Prostate gland (tissue), 2 donors: ENCODE results near the gene ITGAD.

Experiments used
- CTCF ChIP-seq, 4 experiments: fragments of 200-600 bp in 2 of 4; fragments of 450-650 bp in 2 of 4; sonication (generic) in 2 of 4; IDR thresholded peaks; 1 replicate in 3 of 4; 2 replicates in 1 of 4; pipeline ENCODE4 v1.5.1; 2016 to 2019; ENCODE audit warnings: antibody characterized with exemption in 4 of 4, mild to moderate bottlenecking in 2 of 4, moderate library complexity in 2 of 4
- POLR2A ChIP-seq: fragments of 450-650 bp; IDR thresholded peaks from one replicate; pipeline ENCODE4 v1.6.1; 2016; ENCODE audit warnings: antibody characterized with exemption, mild to moderate bottlenecking
- POLR2AphosphoS5 ChIP-seq: sonication (generic); formaldehyde crosslinking; IDR thresholded peaks from one replicate; pipeline ENCODE4 v1.6.1; 2017; ENCODE audit warnings: antibody characterized with exemption

DNA sequence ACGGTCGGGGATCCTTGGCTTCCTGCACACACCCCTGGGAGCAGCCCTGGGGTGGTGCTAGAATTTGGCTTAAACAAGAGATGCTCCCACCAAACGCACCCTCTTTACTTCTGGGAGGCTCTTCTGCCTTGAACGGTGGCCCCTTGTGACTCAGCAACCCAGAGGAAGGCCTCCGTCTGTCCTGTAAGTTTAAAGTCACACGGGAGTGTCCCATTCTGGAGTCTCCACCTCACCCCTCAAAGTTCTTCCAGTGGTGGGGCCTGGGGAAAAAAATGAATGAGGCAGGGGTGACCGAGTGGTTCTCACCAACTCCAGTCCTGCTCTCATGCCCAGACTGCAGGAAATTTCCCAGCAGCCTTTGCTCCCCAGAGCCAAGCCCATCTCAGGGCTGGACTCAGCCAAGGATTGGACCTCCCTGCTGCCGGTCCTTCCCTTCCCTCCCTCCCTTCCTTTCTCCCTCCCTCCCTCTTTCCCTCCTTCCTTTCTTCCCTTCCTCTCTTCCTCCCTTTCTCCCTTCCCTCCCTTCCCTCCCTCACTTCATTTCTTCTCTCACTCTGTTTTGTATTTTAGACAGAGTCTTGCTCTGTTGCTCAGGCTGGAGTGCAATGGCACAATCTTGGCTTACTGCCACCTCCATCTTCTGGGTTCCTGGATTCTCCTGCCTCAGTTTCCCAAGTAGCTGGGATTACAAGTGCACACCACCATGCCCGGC, 11.4 kb downstream of the ITGAD start:
- TF ChIP-seq POLR2A (no peak), CTCF (IDR thresholded peaks at IDR 0.05) (no peak), POLR2AphosphoS5 (no peak)
